GM23338 (cell line): ENCODE results near the gene HIP1. TPM values are rescaled to one million over a fixed set of nuclear protein-coding genes. Genes with fewer than 3 reads are reported as not detected.
"Not testable (repeated sequence)": the region's sequence is repeated elsewhere in the genome, so short reads cannot be mapped to it uniquely, and the experiment has no call there.

Source experiments
- ATAC-seq: fragments of 200-7000 bp; cut with Tn5 transposase; 3 replicates; pipeline ENCODE4 v1.9.1; 2020
- DNase-seq: peaks from one replicate; pipeline ENCODE4 v3.0.0-alpha.2; 2015; ENCODE audit warnings: low spot score
- H2AFZ ChIP-seq: fragments of 200-600 bp; sonication (generic); 2 replicates; pipeline ENCODE4 v1.8.0; 2016; ENCODE audit warnings: antibody characterized with exemption, mild to moderate bottlenecking, moderate library complexity
- H3F3A ChIP-seq: fragments of 200-600 bp; sonication (generic); replicated peaks from 2 replicates; pipeline ENCODE4 v1.8.0; 2017; ENCODE audit warnings: antibody characterized with exemption, mixed run types, low read depth
- H3K27ac ChIP-seq: fragments of 200-600 bp; sonication (generic); 2 replicates; pipeline ENCODE4 v1.6.1; 2016; ENCODE audit warnings: low read depth
- H3K27me3 ChIP-seq: fragments of 200-600 bp; sonication (generic); 2 replicates; pipeline ENCODE4 v1.8.0; 2016; ENCODE audit warnings: mild to moderate bottlenecking, mixed run types, moderate library complexity; ENCODE audit not compliant: insufficient read depth
- H3K36me3 ChIP-seq: fragments of 200-600 bp; sonication (generic); 2 replicates; pipeline ENCODE4 v1.8.0; 2016; ENCODE audit warnings: mild to moderate bottlenecking; ENCODE audit not compliant: insufficient read depth
- H3K4me1 ChIP-seq: fragments of 200-600 bp; sonication (generic); 2 replicates; pipeline ENCODE4 v1.8.0; 2016; ENCODE audit warnings: mild to moderate bottlenecking, moderate library complexity; ENCODE audit not compliant: insufficient read depth
- H3K4me2 ChIP-seq: fragments of 200-600 bp; sonication (generic); 2 replicates; pipeline ENCODE4 v1.7.1; 2017; ENCODE audit warnings: mixed run types
- H3K4me3 ChIP-seq: fragments of 200-600 bp; sonication (generic); 2 replicates; pipeline ENCODE4 v1.6.1; 2016; ENCODE audit warnings: mixed run types
- H3K79me2 ChIP-seq: fragments of 200-600 bp; sonication (generic); replicated peaks from 2 replicates; pipeline ENCODE4 v1.8.0; 2017; ENCODE audit warnings: mild to moderate bottlenecking; ENCODE audit not compliant: insufficient read depth
- H3K9me2 ChIP-seq: fragments of 200-600 bp; sonication (generic); 2 replicates; pipeline ENCODE4 v1.8.0; 2017; ENCODE audit not compliant: insufficient read depth
- H4K20me1 ChIP-seq: fragments of 200-600 bp; sonication (generic); replicated peaks from 2 replicates; pipeline ENCODE4 v1.8.0; 2017; ENCODE audit warnings: mild to moderate bottlenecking; ENCODE audit not compliant: insufficient read depth
- H3K27ac Mint-ChIP-seq: 2 replicates; pipeline ENCODE4 v1.8.0; 2020; ENCODE audit warnings: inconsistent platforms, mild to moderate bottlenecking, moderate library complexity, mixed read lengths
- H3K27me3 Mint-ChIP-seq: 3 replicates; pipeline ENCODE4 v1.8.0; 2022; ENCODE audit warnings: low read depth, mild to moderate bottlenecking, moderate library complexity, mixed read lengths, inconsistent platforms; ENCODE audit not compliant: insufficient read depth, poor library complexity
- H3K36me3 Mint-ChIP-seq: 3 replicates; pipeline ENCODE4 v1.8.0; 2021; ENCODE audit warnings: low read depth, mild to moderate bottlenecking, inconsistent platforms, moderate library complexity, mixed read lengths
- H3K4me1 Mint-ChIP-seq: 3 replicates; pipeline ENCODE4 v1.8.0; 2020; ENCODE audit warnings: mild to moderate bottlenecking, inconsistent platforms, mixed read lengths
- H3K4me3 Mint-ChIP-seq: 3 replicates; pipeline ENCODE4 v1.8.0; 2021; ENCODE audit warnings: moderate library complexity, mild to moderate bottlenecking, inconsistent platforms, mixed read lengths
- H3K9me3 Mint-ChIP-seq: 3 replicates; pipeline ENCODE4 v1.8.0; 2020; ENCODE audit warnings: moderate library complexity, mild to moderate bottlenecking, inconsistent platforms, mixed read lengths
- polyA plus RNA-seq: library from polyadenylated mRNA; unstranded; fragments of >200 nt; fragmentation: Nextera tagmentation; extraction: Ambion mirVana; gene quantifications from 2 replicates; pipeline ENCODE4 v1.2.1, GENCODE V29; 2016
- total RNA-seq: library from RNA; depleted of rRNA; stranded (reverse); fragments of >200 nt; shearing (Covaris generic); gene quantifications from 2 replicates; pipeline ENCODE4 v1.2.3, GENCODE V29; 2014
- TF ChIP-seq, protein P1 (sequence below): fragments of 250-450 bp; sonication (Bioruptor Pico); IDR thresholded peaks from 2 replicates; pipeline ENCODE4 v1.5.0; 2020; ENCODE audit warnings: mild to moderate bottlenecking, moderate library complexity

The HIP1 gene
- total and polyA plus RNA-seq, 2 experiments from 2014 or later: 24.9 to 80.8 TPM

DNA sequence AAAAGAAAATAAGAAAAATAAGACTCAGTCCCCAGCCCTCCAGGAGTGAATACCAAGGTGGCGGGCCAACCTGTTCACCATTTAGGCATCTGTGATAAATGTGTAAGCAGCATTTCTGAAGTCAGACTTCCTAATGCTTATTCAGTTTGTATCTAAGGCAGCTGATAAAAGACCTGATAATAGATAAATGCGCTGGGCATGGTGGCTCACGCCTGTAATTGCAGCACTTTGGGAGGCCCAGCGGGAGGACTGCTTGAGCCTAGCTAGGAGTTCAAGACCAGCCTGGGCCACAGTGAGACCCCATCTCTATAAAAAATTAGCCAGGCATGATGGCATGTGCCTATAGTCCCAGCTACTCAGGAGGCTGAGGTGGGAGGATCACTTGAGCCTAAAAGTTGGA lies 143.0 kb downstream of the HIP1 start (continued):
- TF ChIP-seq, protein P1, sequence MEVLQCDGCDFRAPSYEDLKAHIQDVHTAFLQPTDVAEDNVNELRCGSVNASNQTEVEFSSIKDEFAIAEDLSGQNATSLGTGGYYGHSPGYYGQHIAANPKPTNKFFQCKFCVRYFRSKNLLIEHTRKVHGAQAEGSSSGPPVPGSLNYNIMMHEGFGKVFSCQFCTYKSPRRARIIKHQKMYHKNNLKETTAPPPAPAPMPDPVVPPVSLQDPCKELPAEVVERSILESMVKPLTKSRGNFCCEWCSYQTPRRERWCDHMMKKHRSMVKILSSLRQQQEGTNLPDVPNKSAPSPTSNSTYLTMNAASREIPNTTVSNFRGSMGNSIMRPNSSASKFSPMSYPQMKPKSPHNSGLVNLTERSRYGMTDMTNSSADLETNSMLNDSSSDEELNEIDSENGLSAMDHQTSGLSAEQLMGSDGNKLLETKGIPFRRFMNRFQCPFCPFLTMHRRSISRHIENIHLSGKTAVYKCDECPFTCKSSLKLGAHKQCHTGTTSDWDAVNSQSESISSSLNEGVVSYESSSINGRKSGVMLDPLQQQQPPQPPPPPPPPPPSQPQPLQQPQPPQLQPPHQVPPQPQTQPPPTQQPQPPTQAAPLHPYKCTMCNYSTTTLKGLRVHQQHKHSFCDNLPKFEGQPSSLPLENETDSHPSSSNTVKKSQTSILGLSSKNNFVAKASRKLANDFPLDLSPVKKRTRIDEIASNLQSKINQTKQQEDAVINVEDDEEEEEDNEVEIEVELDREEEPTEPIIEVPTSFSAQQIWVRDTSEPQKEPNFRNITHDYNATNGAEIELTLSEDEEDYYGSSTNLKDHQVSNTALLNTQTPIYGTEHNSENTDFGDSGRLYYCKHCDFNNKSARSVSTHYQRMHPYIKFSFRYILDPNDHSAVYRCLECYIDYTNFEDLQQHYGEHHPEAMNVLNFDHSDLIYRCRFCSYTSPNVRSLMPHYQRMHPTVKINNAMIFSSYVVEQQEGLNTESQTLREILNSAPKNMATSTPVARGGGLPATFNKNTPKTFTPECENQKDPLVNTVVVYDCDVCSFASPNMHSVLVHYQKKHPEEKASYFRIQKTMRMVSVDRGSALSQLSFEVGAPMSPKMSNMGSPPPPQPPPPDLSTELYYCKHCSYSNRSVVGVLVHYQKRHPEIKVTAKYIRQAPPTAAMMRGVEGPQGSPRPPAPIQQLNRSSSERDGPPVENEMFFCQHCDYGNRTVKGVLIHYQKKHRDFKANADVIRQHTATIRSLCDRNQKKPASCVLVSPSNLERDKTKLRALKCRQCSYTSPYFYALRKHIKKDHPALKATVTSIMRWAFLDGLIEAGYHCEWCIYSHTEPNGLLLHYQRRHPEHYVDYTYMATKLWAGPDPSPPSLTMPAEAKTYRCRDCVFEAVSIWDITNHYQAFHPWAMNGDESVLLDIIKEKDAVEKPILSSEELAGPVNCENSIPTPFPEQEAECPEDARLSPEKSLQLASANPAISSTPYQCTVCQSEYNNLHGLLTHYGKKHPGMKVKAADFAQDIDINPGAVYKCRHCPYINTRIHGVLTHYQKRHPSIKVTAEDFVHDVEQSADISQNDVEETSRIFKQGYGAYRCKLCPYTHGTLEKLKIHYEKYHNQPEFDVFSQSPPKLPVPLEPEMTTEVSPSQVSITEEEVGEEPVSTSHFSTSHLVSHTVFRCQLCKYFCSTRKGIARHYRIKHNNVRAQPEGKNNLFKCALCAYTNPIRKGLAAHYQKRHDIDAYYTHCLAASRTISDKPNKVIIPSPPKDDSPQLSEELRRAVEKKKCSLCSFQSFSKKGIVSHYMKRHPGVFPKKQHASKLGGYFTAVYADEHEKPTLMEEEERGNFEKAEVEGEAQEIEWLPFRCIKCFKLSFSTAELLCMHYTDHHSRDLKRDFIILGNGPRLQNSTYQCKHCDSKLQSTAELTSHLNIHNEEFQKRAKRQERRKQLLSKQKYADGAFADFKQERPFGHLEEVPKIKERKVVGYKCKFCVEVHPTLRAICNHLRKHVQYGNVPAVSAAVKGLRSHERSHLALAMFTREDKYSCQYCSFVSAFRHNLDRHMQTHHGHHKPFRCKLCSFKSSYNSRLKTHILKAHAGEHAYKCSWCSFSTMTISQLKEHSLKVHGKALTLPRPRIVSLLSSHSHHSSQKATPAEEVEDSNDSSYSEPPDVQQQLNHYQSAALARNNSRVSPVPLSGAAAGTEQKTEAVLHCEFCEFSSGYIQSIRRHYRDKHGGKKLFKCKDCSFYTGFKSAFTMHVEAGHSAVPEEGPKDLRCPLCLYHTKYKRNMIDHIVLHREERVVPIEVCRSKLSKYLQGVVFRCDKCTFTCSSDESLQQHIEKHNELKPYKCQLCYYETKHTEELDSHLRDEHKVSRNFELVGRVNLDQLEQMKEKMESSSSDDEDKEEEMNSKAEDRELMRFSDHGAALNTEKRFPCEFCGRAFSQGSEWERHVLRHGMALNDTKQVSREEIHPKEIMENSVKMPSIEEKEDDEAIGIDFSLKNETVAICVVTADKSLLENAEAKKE (CRISPR knock-in tag): no peak

GRCh38 chr7:75593500-75594184 lies 145.1 kb downstream of the HIP1 start:
- not testable (repeated sequence) for H3K4me3 ChIP-seq, H3K79me2 ChIP-seq, DNase-seq, H3K9me2 ChIP-seq, H3K4me2 ChIP-seq, H3K27me3 ChIP-seq, H3K9me3 Mint-ChIP-seq, H3F3A ChIP-seq, H2AFZ ChIP-seq, H3K27me3 Mint-ChIP-seq, H3K4me3 Mint-ChIP-seq, ATAC-seq, H3K4me1 ChIP-seq, H4K20me1 ChIP-seq
- H3K27ac Mint-ChIP-seq: peak overlapping the region; percentile 43
- peaks cover 79% of the 10 kb centered on the region for H3K36me3 Mint-ChIP-seq
- Histone ChIP-seq H3K36me3 (peaks cover 16% of the 10 kb centered on the region; the same call in 1 of the 2 replicates), H3K27ac (0 out of 2 replicates have a peak overlapping the region, but pooled peaks have one; percentile 32)
- H3K4me1 Mint-ChIP-seq: peaks cover 11% of the 10 kb centered on the region
